CD1c-positive myeloid dendritic cell (primary cell): ENCODE data around the gene EVI5.

Experiments
- DNase-seq: peaks from one replicate; pipeline ENCODE4 v3.0.0-alpha.2; 2016; ENCODE audit errors: extremely low spot score

Gene EVI5

DNA sequence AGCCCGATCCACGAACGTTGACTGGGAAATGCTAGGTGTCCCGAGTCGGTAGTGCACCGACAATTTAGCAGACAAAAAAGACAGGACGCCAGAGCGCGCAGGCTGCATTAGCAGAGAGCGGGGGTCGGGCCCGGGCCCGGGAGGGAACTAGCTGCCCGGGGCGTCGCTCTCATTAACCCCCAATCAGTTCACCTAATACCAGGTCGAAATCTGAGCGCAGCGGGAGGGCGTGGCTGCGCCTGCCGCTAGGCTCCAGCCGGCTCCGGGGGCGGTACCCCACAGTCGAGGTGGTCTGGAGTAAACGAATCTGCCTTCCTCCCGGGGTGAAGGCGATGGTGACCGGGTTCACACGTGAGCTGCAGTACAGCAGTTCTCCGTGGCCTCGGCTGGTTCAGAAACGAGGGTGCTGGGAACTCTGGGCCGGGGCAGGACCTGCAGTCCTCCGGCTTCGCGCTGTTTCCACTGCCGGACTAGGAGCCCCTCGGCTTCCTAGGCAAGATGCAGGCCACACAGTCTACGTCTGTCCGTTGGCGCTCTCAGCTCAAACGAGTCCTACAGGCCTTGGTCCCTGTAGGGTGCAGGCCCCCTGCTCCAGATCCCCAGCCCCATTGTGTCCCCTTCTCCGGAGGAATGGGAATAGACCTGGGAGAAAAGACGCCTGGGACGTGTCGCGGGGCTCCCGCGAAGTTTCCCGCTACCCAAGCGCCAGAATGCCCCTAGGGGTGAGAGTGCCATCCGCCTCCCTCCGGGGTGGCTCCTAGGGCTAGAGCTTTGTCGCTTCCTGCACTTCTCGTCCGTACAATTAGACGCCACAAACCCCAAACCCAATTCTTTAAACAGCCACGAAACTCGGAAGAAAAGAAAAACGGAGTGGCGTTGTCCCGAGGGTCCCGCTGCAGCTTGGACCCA lies 300.2 kb downstream of the EVI5 start:
- DNase-seq, result peak; percentile 42

DNA sequence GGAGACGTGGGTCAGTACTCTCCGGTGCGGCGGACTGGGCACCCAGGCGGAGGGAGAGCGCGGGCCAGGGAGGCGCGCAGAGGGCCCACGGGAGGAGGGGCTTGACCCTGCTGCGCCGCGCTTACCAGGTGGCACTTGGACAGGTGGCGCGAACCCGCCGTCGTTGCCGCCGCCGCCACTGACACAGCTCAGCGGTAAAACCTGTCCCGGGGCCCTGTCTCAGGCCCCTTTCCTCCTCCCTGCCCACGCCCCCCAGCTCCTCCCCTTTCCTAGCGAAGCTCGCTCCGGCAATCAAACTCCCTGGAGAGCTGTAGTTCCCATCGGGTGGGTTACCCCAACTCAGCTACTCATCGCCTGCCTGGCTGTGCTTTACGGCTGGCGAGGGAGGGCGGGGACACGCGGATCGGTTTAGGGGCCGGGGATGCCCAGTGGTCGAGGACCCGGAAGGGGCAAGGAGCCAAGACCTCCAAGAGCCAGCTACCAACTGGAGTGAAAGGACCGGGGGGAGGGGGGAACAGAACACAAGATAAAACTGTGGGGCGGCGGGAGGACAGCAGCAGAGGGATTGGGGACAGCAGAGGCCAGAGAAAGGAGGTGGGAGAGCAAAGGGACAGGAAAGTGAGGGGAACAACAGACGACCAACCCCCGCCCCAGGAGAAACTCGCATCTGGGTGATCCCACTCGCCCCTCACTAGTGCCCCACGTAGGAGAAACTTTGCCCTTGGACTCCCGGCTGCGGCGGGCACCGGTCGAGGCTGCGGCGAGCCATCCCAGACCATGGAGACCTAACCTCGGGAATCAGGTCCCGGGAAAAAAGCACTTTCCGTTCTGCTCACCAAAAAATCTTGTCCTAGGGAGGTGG lies 301.1 kb downstream of the EVI5 start:
- peak; percentile 36 for DNase-seq

- peak; percentile 15 for DNase-seq
Observed at GRCh38 chr1:92482665-92483609, 302.0 kb downstream of the EVI5 start.

DNA sequence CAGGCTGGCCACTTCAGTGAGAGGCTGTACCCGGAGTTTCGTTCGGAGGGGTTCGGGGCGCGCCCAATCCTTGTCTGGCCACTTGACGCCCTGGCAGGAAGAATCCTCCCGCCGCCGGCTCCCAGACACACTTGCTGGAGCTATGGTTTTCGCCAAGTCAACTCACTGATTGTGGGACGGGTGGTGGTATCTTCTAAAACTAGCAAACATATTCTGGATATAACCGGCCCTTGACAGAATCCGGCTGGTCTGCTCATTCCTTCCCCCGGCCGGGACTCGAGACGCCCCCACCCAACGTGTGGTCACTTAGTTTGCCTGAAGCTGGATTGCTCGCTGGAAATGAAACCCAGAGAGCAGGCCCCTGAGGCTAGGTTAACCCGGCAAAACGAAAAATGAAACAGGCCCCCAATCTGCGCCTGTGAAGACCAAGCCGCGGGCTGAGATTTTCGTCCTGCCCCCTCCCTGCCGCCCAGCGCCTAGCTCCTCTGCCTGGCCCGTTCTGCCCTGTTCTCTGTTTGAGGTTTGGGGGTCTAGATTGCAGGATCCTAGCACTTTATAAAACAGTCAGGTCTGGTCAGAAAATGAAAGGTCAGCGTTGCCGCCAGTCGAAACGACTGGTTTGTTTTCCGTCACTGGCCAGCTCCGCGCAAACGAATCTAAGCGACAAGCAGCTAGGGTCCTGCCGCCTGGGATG lies 302.8 kb downstream of the EVI5 start:
- no peak for DNase-seq

- no peak for DNase-seq
Observed at GRCh38 chr1:92481599-92481925, 303.3 kb downstream of the EVI5 start.

- DNase-seq, result no peak
Observed at GRCh38 chr1:92480813-92481598, 303.9 kb downstream of the EVI5 start.

GRCh38 chr1:92480200-92480812 lies 304.6 kb downstream of the EVI5 start:
- no peak for DNase-seq

DNA sequence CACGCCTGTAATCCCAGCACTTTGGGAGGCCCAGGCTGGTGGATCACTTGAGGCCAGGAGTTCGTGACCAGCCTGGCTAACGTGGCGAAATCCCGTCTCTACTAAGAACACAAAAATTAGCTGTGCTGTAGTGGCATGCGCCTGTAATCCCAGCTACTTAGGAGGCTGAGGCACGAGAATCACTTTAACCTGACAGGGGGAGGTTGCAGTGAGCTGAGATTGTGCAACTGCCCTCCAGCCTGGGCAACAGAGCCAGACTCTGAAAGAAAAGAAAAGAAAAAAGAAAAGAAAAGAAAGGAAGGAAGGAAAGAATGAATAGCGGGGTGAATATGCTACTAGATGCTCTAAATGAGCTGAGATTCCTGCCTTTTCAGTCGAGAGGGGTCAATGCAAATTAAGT lies 305.3 kb downstream of the EVI5 start:
- DNase-seq, result no peak

DNA sequence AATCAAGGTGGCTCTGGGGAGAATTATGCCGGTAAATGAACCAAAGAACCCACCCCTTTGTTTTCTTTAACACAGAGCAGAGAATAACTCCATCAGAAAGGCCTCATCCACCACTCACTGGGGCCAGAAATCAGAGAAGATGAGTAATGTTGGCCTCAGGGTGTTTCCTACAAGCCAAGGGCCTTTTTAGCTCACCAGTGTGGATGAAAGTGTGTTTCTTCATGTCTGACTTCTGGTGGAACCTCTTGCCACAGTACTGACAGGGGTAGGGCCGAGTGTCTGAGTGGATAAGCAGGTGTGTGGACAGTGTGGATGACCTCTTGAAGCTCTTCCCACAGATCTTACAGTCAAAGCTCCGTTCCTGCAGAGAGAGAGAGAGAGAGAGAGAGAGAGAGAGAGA lies 306.5 kb downstream of the EVI5 start:
- DNase-seq, result no peak

DNA sequence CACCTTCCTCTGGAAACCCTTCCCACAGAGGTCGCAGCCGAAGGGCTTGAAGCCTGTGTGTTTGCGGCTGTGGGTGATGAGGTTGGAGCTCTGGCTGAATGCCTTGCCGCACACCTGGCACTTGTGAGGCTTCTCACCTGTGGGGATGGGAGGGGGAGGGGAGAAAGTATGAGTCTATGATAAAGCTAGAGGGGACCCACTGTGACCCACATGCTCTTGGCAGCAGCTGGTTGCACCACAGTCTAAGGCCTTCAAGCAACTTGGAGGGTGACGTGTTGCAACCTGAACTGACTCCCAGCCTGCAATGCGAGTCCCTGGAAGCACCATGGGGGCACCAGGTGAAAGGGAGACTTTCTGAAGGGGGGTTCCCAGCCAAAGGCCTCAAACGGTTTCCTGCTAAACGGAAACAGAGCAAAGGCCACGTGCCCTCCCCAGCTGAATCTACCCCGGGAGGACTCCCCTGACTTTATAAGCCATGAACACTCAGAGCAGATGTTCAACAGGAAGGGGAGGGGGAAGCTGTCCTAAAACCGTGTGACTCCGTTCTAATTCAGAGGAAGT lies 308.8 kb downstream of the EVI5 start:
- peak; percentile 39 for DNase-seq

- DNase-seq, result no peak
Observed at GRCh38 chr1:92475029-92475428, 309.9 kb downstream of the EVI5 start.

DNA sequence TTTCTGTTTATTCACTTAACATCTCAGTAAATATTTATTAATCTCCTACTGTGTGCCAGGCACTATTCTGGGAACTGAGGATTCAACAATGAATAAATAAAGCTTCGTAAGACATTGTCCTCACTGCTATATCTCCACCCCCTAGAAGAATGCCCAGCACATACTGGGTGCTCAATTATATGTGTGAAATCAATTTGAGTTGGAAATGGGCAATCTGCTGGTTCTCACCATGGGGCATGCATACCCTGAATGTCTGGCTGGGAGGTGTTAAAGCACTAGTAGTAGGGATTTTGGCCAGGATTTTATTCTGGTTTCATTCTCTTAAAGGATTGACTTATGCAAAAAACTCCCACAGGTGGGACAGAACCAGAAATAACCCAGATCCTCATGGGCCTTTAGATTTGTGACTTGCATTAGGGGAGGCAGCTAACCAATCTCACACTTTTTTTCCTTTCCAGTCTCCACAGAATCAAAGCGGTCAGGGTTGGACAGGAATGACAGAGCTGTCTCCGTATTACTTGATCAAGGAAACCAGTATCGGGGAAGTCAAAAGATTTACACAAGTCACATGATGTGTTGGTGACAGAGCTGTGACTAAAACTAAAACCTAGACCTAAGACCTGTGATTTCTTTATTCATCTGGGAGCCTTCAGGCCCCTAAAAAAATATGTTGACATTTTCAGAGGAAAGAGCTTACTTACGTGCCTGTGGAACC lies 311.0 kb downstream of the EVI5 start:
- DNase-seq, result peak; percentile 34

DNA sequence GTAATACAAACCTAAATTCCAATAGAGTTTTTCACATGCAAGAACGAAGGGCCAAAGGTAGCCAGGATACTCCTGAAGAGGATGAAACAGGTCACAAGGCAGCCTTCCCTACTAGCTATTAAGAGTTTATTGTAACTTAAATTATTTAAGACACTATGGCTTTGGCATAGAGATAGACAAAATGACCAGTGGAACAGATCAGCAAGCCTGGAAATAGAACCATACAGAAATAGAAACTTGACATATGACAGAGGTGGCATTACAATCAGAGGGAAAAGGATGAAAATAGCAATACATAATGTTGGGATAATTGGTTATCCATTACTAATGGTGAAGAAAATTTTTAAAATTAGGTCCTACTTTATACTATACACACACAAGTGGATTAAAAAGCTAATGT lies 314.7 kb downstream of the EVI5 start:
- DNase-seq, result no peak

DNA sequence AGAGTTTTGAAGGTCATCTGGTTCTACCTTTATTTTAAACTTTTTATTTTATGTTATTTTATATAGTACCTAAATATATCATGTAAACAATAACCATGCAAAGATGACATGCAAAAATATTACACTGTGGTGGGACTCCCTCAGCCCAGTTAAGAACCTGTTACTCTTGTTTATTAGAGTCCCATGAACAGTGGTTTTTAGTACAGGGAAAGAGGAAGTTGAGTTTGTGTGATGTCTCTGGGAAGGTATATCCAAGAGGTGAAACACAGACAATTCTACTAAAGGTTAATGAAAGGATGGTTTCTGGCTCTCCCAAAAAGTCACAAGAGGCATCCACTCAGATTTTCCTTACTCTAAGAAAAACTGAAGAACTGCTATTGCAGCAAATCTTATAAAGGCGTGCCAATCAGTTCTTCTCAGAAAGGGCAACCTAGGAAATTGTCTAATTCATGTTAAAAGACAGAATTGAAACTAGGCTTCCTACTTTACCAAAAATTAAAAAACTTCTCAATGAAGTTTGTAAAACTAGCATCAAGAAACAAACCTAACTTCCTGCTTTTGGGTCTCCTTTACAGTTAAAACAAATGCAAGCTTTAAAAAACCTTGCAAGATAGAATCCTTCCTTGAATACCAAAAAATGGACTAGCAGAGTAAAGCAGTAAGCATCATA lies 318.1 kb downstream of the EVI5 start:
- DNase-seq, result peak; percentile 52

DNA sequence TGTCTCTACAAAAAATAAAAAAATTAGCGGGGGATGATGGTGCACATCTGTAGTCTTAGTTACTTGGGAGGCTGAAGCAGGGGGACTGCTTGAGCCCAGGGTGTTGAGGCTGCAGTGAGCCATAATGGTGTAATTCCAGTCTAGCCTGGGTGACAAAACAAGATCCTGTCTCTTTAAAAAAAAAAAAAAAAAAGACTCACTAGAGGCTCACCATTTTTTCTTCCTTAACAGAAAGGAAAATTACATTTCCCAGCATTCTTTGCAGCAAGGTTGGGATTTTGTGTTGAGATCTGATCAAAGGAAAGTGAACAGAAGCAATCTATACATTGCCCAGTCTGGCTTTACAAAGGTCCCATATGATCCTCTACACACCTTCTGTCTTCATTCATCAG lies 319.7 kb downstream of the EVI5 start:
- DNase-seq, result no peak

GRCh38 chr1:92464588-92465255 lies 320.2 kb downstream of the EVI5 start:
- no peak for DNase-seq

GRCh38 chr1:92461364-92462097 lies 323.4 kb downstream of the EVI5 start:
- peak; percentile 58 for DNase-seq
